Limb (tissue), 2 donors: ENCODE data around the gene GSTA2.
"Not testable (repeated sequence)": the region's sequence is repeated elsewhere in the genome, so short reads cannot be mapped to it uniquely, and the experiment has no call there.

Experiments
- DNase-seq, 2 donors: peaks; one replicate each; pipeline ENCODE4 v3.0.0-alpha.2; 2016; ENCODE audit errors: extremely low spot score in 2 of 2

Gene GSTA2

GRCh38 chr6:52760105-52760765 is 3.0 kb downstream of the GSTA2 start:
- no peak for DNase-seq

GRCh38 chr6:52759085-52759484 is 4.2 kb downstream of the GSTA2 start:
- DNase-seq, result no peak

GRCh38 chr6:52757651-52758338 is 5.5 kb downstream of the GSTA2 start:
- DNase-seq, result not testable (repeated sequence)

- DNase-seq, result no peak
Observed at GRCh38 chr6:52754443-52754842, 8.8 kb downstream of the GSTA2 start.

- DNase-seq, result not testable (repeated sequence)
Observed at GRCh38 chr6:52753137-52753536, 10.1 kb downstream of the GSTA2 start.

GRCh38 chr6:52752310-52752709 is 11.0 kb downstream of the GSTA2 start:
- DNase-seq, result no peak

GRCh38 chr6:52749556-52750152 is 13.6 kb downstream of the GSTA2 start:
- DNase-seq, result no peak

GRCh38 chr6:52747301-52747700 is 16.0 kb downstream of the GSTA2 start:
- not testable (repeated sequence) for DNase-seq

GRCh38 chr6:52746213-52746612 is 17.1 kb downstream of the GSTA2 start:
- no peak for DNase-seq

- DNase-seq, result no peak
Observed at GRCh38 chr6:52745764-52746201, 17.5 kb downstream of the GSTA2 start.

GRCh38 chr6:52741872-52742271 is 21.4 kb downstream of the GSTA2 start:
- DNase-seq, result no peak

- DNase-seq, result no peak
Observed at GRCh38 chr6:52739627-52740026, 23.6 kb downstream of the GSTA2 start.

- DNase-seq, result no peak
Observed at GRCh38 chr6:52739134-52739533, 24.1 kb downstream of the GSTA2 start.

GRCh38 chr6:52736145-52736544 is 27.1 kb downstream of the GSTA2 start:
- DNase-seq, result no peak

- no peak for DNase-seq
Observed at GRCh38 chr6:52735071-52735470, 28.2 kb downstream of the GSTA2 start.

- no peak for DNase-seq
Observed at GRCh38 chr6:52734072-52734471, 29.2 kb downstream of the GSTA2 start.

GRCh38 chr6:52733172-52733571 is 30.1 kb downstream of the GSTA2 start:
- no peak for DNase-seq

GRCh38 chr6:52731719-52732118 is 31.6 kb downstream of the GSTA2 start:
- DNase-seq, result no peak

GRCh38 chr6:52729576-52729975 is 33.7 kb downstream of the GSTA2 start:
- no peak for DNase-seq

- DNase-seq, result no peak
Observed at GRCh38 chr6:52728394-52728793, 34.9 kb downstream of the GSTA2 start.

GRCh38 chr6:52727908-52728307 is 35.4 kb downstream of the GSTA2 start:
- DNase-seq, result no peak

- DNase-seq, result no peak
Observed at GRCh38 chr6:52726741-52727535, 36.3 kb downstream of the GSTA2 start.
